HCT116 (cell line): Measurements from ENCODE around the gene TWIST2. TPM values are rescaled to one million over a fixed set of nuclear protein-coding genes. Genes with fewer than 3 reads are reported as not detected.

Experiments used
- ATAC-seq: fragments of 200-7000 bp; cut with Tn5 transposase; 2 replicates; pipeline ENCODE4 v1.9.1; 2020; ENCODE audit warnings: mild to moderate bottlenecking, moderate library complexity
- BruUV-seq: library from RNA; stranded (reverse); fragments of 400-500 nt; replicated peaks from 2 replicates; lab custom pipeline; 2021; lab: Mats Ljungman, UMichigan
- CTCF ChIA-PET: fragments of 300-600 bp; sonication (Branson Sonifier 250); formaldehyde crosslinking; loops from one replicate; lab custom pipeline; 2021; ENCODE audit warnings: antibody characterized with exemption; lab: Charles Lee
- POLR2A ChIA-PET: fragments of 300-600, 350-600 bp; sonication (Branson Sonifier 250); formaldehyde crosslinking; loops from one replicate; lab custom pipeline; 2021; ENCODE audit warnings: antibody characterized with exemption; lab: Charles Lee
- RAD21 ChIA-PET, 2 experiments: fragments of 300-600 bp; sonication (Branson Sonifier 250); formaldehyde crosslinking; loops; one replicate each; lab custom pipeline; 2023; ENCODE audit warnings: low total read pairs in 2 of 2; ENCODE audit not compliant: uncharacterized antibody in 2 of 2, unreplicated experiment in 2 of 2, low non-redundant PET in 1 of 2; lab: Charles Lee
- DNase-seq: peaks from one replicate; pipeline ENCODE4 v3.0.0-alpha.2; 2010; ENCODE audit warnings: low read depth, low spot score
- H2AFZ ChIP-seq: fragments of 200-600 bp; shearing (Covaris generic), sonication (generic); 2 replicates; pipeline ENCODE4 v1.6.1; 2017; ENCODE audit warnings: low read depth, mixed run types, mixed read lengths, antibody characterized with exemption, low read length; ENCODE audit not compliant: poor library complexity, severe bottlenecking
- H3K27ac ChIP-seq: 2 replicates; pipeline ENCODE4 v1.5.1; 2012; ENCODE audit warnings: low read depth, low read length
- H3K27me3 ChIP-seq: fragments of 200-600 bp; sonication (generic); 2 replicates; pipeline ENCODE4 v1.6.1; 2016; ENCODE audit warnings: mixed run types, low read length, mixed read lengths; ENCODE audit not compliant: insufficient read depth
- H3K36me3 ChIP-seq, 2 experiments: fragments of 200-500 bp in 1 of 2; fragments of 200-600 bp in 1 of 2; sonication (Bioruptor generic) in 1 of 2; sonication (generic) in 1 of 2; 2 replicates each; pipeline versions ENCODE4 v1.5.1 to v1.6.1; 2014 to 2016; ENCODE audit warnings: low read length in 2 of 2, inconsistent platforms in 1 of 2, mixed read lengths in 1 of 2, mixed run types in 1 of 2; ENCODE audit not compliant: insufficient read depth in 2 of 2, control insufficient read depth in 1 of 2
- H3K4me1 ChIP-seq, 2 experiments: fragments of 200-600 bp in 1 of 2; sonication (generic) in 1 of 2; 2 replicates each; pipeline versions ENCODE4 v1.5.1 to v1.6.1; 2012 to 2017; ENCODE audit warnings: low read length in 2 of 2, inconsistent platforms in 1 of 2, mild to moderate bottlenecking in 1 of 2, mixed read lengths in 1 of 2, mixed run types in 1 of 2, moderate library complexity in 1 of 2; ENCODE audit not compliant: insufficient read depth in 2 of 2, control insufficient read depth in 1 of 2
- H3K4me2 ChIP-seq: fragments of 200-600 bp; sonication (generic); 2 replicates; pipeline ENCODE4 v1.6.1; 2017; ENCODE audit warnings: mixed run types, low read length, mixed read lengths
- H3K4me3 ChIP-seq, 2 experiments: fragments of 200-600 bp in 1 of 2; sonication (generic) in 1 of 2; replicated peaks in 1 of 2; 2 replicates each; pipeline ENCODE4 v1.5.1; 2011 to 2016; ENCODE audit warnings: low read length in 2 of 2, control low read depth in 1 of 2, low read depth in 1 of 2, mild to moderate bottlenecking in 1 of 2, mixed read lengths in 1 of 2, mixed run types in 1 of 2
- H3K79me2 ChIP-seq: fragments of 200-600 bp; sonication (generic); 2 replicates; pipeline ENCODE4 v1.6.1; 2017; ENCODE audit warnings: mild to moderate bottlenecking, mixed run types, low read length, moderate library complexity, mixed read lengths; ENCODE audit not compliant: insufficient read depth
- H3K9ac ChIP-seq: fragments of 200-600 bp; sonication (generic); 2 replicates; pipeline ENCODE4 v1.6.1; 2016; ENCODE audit warnings: low read length, mixed read lengths
- H3K9me2 ChIP-seq: fragments of 200-600 bp; sonication (generic), shearing (Covaris generic); 2 replicates; pipeline ENCODE4 v1.6.1; 2017; ENCODE audit warnings: mixed run types, mild to moderate bottlenecking, moderate library complexity; ENCODE audit not compliant: insufficient read depth
- H3K9me3 ChIP-seq, 2 experiments: fragments of 200-500 bp in 1 of 2; fragments of 200-600 bp in 1 of 2; sonication (Bioruptor generic) in 1 of 2; sonication (generic) in 1 of 2; 2 replicates each; pipeline ENCODE4 v1.6.1; 2014 to 2017; ENCODE audit warnings: low read length in 2 of 2, mixed read lengths in 2 of 2, inconsistent platforms in 1 of 2, low read depth in 1 of 2, mild to moderate bottlenecking in 1 of 2, mixed run types in 1 of 2, moderate library complexity in 1 of 2; ENCODE audit not compliant: control insufficient read depth in 1 of 2, insufficient read depth in 1 of 2
- H4K20me1 ChIP-seq: fragments of 200-600 bp; sonication (generic), shearing (Covaris generic); 2 replicates; pipeline ENCODE4 v1.6.1; 2017; ENCODE audit warnings: mixed run types, mild to moderate bottlenecking, moderate library complexity; ENCODE audit not compliant: insufficient read depth
- CBX3 ChIP-seq: IDR thresholded peaks from 2 replicates; pipeline ENCODE4 v1.6.1; 2012; ENCODE audit warnings: low read depth
- CEBPB ChIP-seq: IDR thresholded peaks from 2 replicates; pipeline ENCODE4 v1.6.1; 2012; ENCODE audit warnings: low read depth
- EGR1 ChIP-seq: IDR thresholded peaks from 2 replicates; pipeline ENCODE4 v1.6.1; 2012; ENCODE audit warnings: low read depth
- EZH2 ChIP-seq: fragments of 200-600 bp; sonication (generic); IDR thresholded peaks from 2 replicates; pipeline ENCODE4 v1.6.1; 2017; ENCODE audit warnings: antibody characterized with exemption, mixed run types
- EZH2phosphoT487 ChIP-seq: fragments of 200-600 bp; IDR thresholded peaks from 2 replicates; pipeline ENCODE4 v1.6.1; 2018; ENCODE audit warnings: antibody characterized with exemption, borderline replicate concordance
- POLR2A ChIP-seq: IDR thresholded peaks from 2 replicates; pipeline ENCODE4 v1.7.0; 2011; ENCODE audit warnings: borderline replicate concordance; ENCODE audit not compliant: insufficient read depth, insufficient read length; ENCODE audit errors: extremely low read depth
- SIN3A ChIP-seq: IDR thresholded peaks from 2 replicates; pipeline ENCODE4 v1.6.1; 2012; ENCODE audit warnings: low read depth
- ZFX ChIP-seq: fragments of 450-650 bp; IDR thresholded peaks from 2 replicates; pipeline ENCODE4 v1.6.1; 2017
- intact Hi-C: fragments of 100-400 bp; cut with micrococcal nuclease; formaldehyde crosslinking; loops from 2 replicates; pipeline ENCODE4 v1.10.0; 2022
- total RNA-seq: library from RNA; stranded (reverse); gene quantifications from one replicate; pipeline ENCODE4 v1.2.1, GENCODE V29; 2021; ENCODE audit not compliant: unreplicated experiment
- TF ChIP-seq, protein P1 (sequence below): IDR thresholded peaks from 2 replicates; pipeline ENCODE4 v1.6.1; 2012; ENCODE audit warnings: low read depth
- TF ChIP-seq, protein P2 (sequence below), 3 experiments: fragments of 200-600 bp in 1 of 3; sonication (generic) in 1 of 3; IDR thresholded peaks in 2 of 3; conservative IDR thresholded peaks in 1 of 3; 2 replicates each; pipeline ENCODE4 v1.5.1; 2012 to 2017; ENCODE audit warnings: low read depth in 2 of 3, low read length in 2 of 3, antibody characterized with exemption in 1 of 3, borderline replicate concordance in 1 of 3, control low read depth in 1 of 3, mild to moderate bottlenecking in 1 of 3, mixed read lengths in 1 of 3, mixed run types in 1 of 3, moderate library complexity in 1 of 3; ENCODE audit not compliant: insufficient read depth in 1 of 3
- TF ChIP-seq, protein P3 (sequence below): IDR thresholded peaks from 2 replicates; pipeline ENCODE4 v1.6.1; 2011; ENCODE audit warnings: mild to moderate bottlenecking, low read length, moderate library complexity; ENCODE audit not compliant: insufficient replicate concordance; ENCODE audit errors: extremely low read depth

Gene TWIST2
- total RNA-seq, 1 experiment from 2014 or later: not detected

DNA sequence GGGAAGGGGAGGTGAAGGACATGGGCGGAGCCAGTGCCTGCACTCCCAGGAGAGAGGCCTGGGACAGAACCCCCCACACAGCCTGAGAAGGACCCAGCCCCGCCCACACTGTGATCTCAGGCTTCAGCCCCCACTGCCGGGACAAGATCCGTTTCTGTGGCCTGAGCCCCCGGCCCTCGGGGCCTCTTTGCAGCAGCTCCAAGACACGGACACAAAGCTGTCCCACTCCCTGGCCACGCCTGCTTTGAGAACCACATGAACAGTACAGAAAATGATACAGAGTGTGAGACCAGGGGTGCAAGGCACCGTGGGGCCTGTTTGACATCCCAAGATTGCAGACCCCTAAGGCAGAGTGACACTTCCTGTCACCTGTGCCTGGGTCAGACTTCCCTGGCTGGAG lies 74.5 kb downstream of the TWIST2 start:
- no peaks in the 10 kb centered on the region for H3K9me3 ChIP-seq
- BruUV-seq: no TSS peak
- no peaks in the 10 kb centered on the region for H3K36me3 ChIP-seq
- RAD21 ChIA-PET: no interaction called here
- no peaks in the 10 kb centered on the region for H3K9me2 ChIP-seq
- no peaks in the 10 kb centered on the region for H4K20me1 ChIP-seq
- intact Hi-C loops: no loop called here
- H2AFZ ChIP-seq: no peak overlapping the region
- H3K27me3 ChIP-seq: no peaks in the 10 kb centered on the region
- CTCF ChIA-PET: no interaction called here
- no peaks in the 10 kb centered on the region for H3K79me2 ChIP-seq
- H3K27ac ChIP-seq: no peak overlapping the region
- no peaks in the 10 kb centered on the region for H3K4me1 ChIP-seq
- no peak for ATAC-seq
- H3K4me3 ChIP-seq: no peak overlapping the region
- H3K9ac ChIP-seq: no peak overlapping the region
- TF ChIP-seq EZH2phosphoT487 (no peak), ZFX (no peak), EZH2 (no peak), POLR2A (no peak), CEBPB (no peak), CBX3 (no peak), EGR1 (no peak), SIN3A (no peak)
- TF ChIP-seq, protein P1, sequence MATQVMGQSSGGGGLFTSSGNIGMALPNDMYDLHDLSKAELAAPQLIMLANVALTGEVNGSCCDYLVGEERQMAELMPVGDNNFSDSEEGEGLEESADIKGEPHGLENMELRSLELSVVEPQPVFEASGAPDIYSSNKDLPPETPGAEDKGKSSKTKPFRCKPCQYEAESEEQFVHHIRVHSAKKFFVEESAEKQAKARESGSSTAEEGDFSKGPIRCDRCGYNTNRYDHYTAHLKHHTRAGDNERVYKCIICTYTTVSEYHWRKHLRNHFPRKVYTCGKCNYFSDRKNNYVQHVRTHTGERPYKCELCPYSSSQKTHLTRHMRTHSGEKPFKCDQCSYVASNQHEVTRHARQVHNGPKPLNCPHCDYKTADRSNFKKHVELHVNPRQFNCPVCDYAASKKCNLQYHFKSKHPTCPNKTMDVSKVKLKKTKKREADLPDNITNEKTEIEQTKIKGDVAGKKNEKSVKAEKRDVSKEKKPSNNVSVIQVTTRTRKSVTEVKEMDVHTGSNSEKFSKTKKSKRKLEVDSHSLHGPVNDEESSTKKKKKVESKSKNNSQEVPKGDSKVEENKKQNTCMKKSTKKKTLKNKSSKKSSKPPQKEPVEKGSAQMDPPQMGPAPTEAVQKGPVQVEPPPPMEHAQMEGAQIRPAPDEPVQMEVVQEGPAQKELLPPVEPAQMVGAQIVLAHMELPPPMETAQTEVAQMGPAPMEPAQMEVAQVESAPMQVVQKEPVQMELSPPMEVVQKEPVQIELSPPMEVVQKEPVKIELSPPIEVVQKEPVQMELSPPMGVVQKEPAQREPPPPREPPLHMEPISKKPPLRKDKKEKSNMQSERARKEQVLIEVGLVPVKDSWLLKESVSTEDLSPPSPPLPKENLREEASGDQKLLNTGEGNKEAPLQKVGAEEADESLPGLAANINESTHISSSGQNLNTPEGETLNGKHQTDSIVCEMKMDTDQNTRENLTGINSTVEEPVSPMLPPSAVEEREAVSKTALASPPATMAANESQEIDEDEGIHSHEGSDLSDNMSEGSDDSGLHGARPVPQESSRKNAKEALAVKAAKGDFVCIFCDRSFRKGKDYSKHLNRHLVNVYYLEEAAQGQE: no peak
- TF ChIP-seq, protein P2, sequence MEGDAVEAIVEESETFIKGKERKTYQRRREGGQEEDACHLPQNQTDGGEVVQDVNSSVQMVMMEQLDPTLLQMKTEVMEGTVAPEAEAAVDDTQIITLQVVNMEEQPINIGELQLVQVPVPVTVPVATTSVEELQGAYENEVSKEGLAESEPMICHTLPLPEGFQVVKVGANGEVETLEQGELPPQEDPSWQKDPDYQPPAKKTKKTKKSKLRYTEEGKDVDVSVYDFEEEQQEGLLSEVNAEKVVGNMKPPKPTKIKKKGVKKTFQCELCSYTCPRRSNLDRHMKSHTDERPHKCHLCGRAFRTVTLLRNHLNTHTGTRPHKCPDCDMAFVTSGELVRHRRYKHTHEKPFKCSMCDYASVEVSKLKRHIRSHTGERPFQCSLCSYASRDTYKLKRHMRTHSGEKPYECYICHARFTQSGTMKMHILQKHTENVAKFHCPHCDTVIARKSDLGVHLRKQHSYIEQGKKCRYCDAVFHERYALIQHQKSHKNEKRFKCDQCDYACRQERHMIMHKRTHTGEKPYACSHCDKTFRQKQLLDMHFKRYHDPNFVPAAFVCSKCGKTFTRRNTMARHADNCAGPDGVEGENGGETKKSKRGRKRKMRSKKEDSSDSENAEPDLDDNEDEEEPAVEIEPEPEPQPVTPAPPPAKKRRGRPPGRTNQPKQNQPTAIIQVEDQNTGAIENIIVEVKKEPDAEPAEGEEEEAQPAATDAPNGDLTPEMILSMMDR (IDR thresholded peaks at IDR 0.05 in 2 of 3, conservative IDR thresholded peaks at IDR 0.05 in 1 of 3; ENCODE audit: borderline replicate concordance in 1 of 3, insufficient read depth in 1 of 3, low read depth in 2 of 3, low read length in 2 of 3): no peak
- TF ChIP-seq, protein P3, sequence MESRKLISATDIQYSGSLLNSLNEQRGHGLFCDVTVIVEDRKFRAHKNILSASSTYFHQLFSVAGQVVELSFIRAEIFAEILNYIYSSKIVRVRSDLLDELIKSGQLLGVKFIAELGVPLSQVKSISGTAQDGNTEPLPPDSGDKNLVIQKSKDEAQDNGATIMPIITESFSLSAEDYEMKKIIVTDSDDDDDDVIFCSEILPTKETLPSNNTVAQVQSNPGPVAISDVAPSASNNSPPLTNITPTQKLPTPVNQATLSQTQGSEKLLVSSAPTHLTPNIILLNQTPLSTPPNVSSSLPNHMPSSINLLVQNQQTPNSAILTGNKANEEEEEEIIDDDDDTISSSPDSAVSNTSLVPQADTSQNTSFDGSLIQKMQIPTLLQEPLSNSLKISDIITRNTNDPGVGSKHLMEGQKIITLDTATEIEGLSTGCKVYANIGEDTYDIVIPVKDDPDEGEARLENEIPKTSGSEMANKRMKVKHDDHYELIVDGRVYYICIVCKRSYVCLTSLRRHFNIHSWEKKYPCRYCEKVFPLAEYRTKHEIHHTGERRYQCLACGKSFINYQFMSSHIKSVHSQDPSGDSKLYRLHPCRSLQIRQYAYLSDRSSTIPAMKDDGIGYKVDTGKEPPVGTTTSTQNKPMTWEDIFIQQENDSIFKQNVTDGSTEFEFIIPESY: no peak
- POLR2A ChIA-PET: no interaction called here
- no peak overlapping the region for H3K4me2 ChIP-seq
- no peak for DNase-seq
